ENCODE data around the gene CSMD2.

CSMD2 gene

DNA sequence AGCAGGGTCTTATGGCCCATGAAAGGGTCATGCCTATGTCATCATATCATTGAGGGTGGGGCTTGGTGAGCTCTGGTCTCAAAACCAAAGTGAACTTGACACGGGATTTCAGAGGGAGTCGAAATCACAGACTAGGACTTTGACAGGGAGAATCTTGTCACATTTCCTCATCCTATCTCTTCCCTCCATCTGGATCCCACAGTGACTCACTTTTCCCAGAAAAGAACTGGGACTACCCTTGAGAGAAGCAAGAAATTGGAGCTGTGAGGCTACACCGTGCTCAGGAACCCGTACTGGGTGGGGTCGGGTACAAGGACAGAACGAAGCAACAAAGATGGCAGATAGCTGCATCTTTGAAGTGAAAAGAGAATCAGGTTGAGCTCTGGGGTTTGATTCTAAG is 623.1 kb downstream of the CSMD2 start:
- TF ChIP-seq, protein P1, sequence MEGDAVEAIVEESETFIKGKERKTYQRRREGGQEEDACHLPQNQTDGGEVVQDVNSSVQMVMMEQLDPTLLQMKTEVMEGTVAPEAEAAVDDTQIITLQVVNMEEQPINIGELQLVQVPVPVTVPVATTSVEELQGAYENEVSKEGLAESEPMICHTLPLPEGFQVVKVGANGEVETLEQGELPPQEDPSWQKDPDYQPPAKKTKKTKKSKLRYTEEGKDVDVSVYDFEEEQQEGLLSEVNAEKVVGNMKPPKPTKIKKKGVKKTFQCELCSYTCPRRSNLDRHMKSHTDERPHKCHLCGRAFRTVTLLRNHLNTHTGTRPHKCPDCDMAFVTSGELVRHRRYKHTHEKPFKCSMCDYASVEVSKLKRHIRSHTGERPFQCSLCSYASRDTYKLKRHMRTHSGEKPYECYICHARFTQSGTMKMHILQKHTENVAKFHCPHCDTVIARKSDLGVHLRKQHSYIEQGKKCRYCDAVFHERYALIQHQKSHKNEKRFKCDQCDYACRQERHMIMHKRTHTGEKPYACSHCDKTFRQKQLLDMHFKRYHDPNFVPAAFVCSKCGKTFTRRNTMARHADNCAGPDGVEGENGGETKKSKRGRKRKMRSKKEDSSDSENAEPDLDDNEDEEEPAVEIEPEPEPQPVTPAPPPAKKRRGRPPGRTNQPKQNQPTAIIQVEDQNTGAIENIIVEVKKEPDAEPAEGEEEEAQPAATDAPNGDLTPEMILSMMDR (IDR thresholded peaks at IDR 0.05; ENCODE audit: control insufficient read depth, extremely low read depth, insufficient read depth), result no peak
- no peak overlapping the region for H3K4me3 ChIP-seq (ENCODE audit: low read depth, low read length)
- no peak for DNase-seq (ENCODE audit: low read depth)

DNA sequence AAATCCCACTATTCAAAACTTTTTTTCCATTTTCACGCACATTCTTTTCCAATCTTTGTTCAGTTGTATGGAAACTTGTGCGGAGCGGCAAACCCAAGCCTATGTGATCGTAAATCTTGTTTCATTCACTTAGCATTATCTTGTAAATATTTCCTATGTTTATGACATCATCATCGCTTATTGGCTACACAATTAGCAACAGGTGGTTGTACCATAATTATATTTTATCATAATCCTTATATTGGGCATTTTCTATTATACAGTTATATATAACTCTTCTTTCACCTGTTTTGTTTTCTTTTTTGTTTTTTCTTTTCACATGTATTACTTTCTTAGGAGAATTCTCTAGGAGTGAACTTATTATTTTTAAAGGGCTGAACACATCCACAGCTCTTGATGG is 627.1 kb downstream of the CSMD2 start:
- H3K4me3 ChIP-seq (ENCODE audit: low read depth, low read length), result no peak overlapping the region
- TF ChIP-seq, protein P1 (IDR thresholded peaks at IDR 0.05; ENCODE audit: control insufficient read depth, extremely low read depth, insufficient read depth), result no peak

DNA sequence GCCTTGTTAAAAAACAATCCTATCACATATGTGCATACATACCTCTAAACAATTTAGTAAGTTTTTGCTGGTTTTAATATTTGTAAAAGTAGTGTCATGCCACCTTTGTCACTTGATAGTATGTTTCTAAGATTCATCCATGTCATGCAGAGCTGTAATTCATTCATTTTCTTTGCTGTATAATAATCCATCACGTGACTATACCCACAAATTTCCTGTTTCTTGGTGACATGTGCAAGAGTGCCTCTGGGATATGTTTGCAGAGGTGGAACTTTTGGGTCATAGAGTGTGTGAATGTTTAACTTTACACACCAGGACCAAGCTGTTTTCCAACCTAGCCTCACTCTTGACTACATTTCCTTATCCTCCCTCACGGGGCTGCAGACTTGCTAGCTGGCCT is 629.7 kb downstream of the CSMD2 start:
- TF ChIP-seq, protein P1 (IDR thresholded peaks at IDR 0.05; ENCODE audit: control insufficient read depth, extremely low read depth, insufficient read depth), result no peak
- H3K4me3 ChIP-seq (ENCODE audit: low read depth, low read length), result no peak overlapping the region
- DNase-seq (ENCODE audit: low read depth), result no peak

More for the DNA sequence above, 627.1 kb downstream of the CSMD2 start:
- no peak for DNase-seq (ENCODE audit: low read depth)

DNA sequence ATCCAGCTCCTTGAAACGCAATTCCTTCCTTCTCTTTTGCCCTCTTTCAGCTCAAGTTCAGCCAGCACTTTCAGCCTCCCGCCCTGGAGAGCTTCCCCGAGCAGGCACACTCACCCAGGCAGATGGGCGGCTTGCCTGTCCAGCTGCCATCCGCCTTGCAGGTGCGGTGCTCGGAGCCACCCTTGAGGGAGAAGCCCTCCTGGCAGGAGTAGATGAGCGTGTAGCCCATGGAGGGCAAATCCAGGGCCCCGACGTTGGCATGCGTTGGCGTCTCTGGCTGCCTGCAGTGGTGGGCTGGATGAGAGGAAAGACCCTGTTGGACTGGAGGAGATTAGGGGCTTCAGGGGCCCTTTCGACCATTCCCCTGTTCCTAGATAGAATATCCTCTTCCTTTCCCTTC is 632.1 kb downstream of the CSMD2 start:
- TF ChIP-seq, protein P1 (IDR thresholded peaks at IDR 0.05; ENCODE audit: control insufficient read depth, extremely low read depth, insufficient read depth), result no peak
- no peak for DNase-seq (ENCODE audit: low read depth)
- H3K4me3 ChIP-seq (ENCODE audit: low read depth, low read length), result no peak overlapping the region

DNA sequence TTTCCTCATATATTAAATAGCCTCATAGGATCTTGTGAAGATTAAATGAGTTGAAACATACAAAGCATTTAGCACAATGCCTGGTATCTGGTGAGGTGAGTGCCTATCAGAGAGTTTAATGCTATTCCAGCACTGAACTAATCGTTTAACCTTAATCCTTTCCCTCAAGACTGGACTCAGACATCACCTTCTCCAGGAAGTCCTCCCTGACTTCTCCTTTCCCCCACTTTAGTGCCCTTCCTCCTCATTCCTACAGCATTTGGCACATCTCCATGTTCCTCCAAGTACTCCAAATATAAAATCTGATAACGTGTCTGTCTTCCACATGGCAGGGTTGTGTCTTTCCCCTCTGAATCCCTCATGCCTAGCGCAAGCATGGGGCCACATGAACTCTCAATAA is 632.8 kb downstream of the CSMD2 start:
- no peak for DNase-seq (ENCODE audit: low read depth)
- no peak overlapping the region for H3K4me3 ChIP-seq (ENCODE audit: low read depth, low read length)
- TF ChIP-seq, protein P1 (IDR thresholded peaks at IDR 0.05; ENCODE audit: control insufficient read depth, extremely low read depth, insufficient read depth), result no peak

DNA sequence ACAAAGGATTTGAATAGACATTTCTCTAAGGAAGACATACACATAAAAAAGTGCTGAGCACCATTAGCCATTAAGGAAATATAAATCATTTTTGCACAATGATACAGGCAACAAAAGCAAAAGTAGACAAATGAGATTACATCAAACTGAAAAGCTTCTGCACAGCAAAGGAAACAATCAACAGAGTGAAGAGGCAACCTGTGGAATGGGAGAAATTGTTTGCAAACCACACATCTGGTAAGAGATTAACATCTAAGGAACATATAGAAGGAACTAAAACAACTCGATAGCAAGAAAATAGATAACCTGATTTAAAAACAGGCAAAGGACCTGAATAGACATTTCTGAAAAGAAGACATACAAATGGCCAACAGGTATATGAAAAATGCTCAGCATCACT is 635.1 kb downstream of the CSMD2 start:
- TF ChIP-seq, protein P1 (IDR thresholded peaks at IDR 0.05; ENCODE audit: control insufficient read depth, extremely low read depth, insufficient read depth), result no peak
- H3K4me3 ChIP-seq (ENCODE audit: low read depth, low read length), result no peak overlapping the region
- no peak for DNase-seq (ENCODE audit: low read depth)

DNA sequence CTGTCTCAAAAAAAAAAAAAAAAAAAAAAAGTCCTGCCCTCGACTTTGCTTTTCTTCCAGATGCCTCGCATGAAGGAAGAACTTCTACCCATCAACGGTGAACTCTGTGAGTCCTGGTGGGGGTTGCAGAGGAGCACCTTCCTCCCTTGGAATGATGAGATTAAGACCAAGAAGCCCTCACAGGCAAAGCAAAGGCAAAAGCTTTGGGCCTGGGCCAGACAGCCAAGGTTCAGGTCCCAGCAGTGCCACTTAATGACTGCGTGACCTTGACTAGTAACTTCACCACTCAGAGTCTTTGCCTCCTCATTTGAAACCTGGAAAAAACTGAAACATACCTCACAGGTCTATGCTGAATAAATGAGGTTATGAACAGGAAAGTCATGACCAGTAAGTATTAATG is 637.1 kb downstream of the CSMD2 start:
- H3K4me3 ChIP-seq (ENCODE audit: low read depth, low read length), result no peak overlapping the region
- TF ChIP-seq, protein P1 (IDR thresholded peaks at IDR 0.05; ENCODE audit: control insufficient read depth, extremely low read depth, insufficient read depth), result no peak
- DNase-seq (ENCODE audit: low read depth), result no peak

Measured in LNCaP clone FGC (cell line).